Endodermal cell (in vitro differentiated cells): ENCODE data around the gene TNKS1BP1. TPM values are rescaled to one million over a fixed set of nuclear protein-coding genes. Genes with fewer than 3 reads are reported as not detected.

Experiments
- DNase-seq: peaks from one replicate; pipeline ENCODE4 v3.0.0-alpha.2; 2017
- H3K27ac ChIP-seq: 2 replicates; pipeline ENCODE4 v1.5.1; 2013; ENCODE audit warnings: mild to moderate bottlenecking, low read depth, low read length, moderate library complexity
- H3K27me3 ChIP-seq: 2 replicates; pipeline ENCODE4 v1.6.1; 2013; ENCODE audit warnings: mild to moderate bottlenecking, low read length, moderate library complexity; ENCODE audit not compliant: insufficient read depth, control insufficient read depth, poor library complexity, severe bottlenecking
- H3K36me3 ChIP-seq: 2 replicates; pipeline ENCODE4 v1.7.0; 2013; ENCODE audit warnings: mild to moderate bottlenecking, low read length, moderate library complexity; ENCODE audit not compliant: control insufficient read depth, insufficient read depth
- H3K4me1 ChIP-seq: one replicate; pipeline ENCODE4 v1.7.0; 2013; ENCODE audit warnings: low read length; ENCODE audit not compliant: control insufficient read depth, insufficient read depth
- H3K4me3 ChIP-seq: 2 replicates; pipeline ENCODE4 v1.5.1; 2013; ENCODE audit warnings: mild to moderate bottlenecking, low read length, moderate library complexity
- H3K9ac ChIP-seq: 2 replicates; pipeline ENCODE4 v1.6.1; 2013; ENCODE audit warnings: mild to moderate bottlenecking, low read length, moderate library complexity; ENCODE audit not compliant: poor library complexity, severe bottlenecking; ENCODE audit errors: extremely low read depth
- H3K9me3 ChIP-seq: 2 replicates; pipeline ENCODE4 v1.6.1; 2013; ENCODE audit warnings: mild to moderate bottlenecking, low read length, moderate library complexity; ENCODE audit not compliant: control insufficient read depth
- H3K27ac Mint-ChIP-seq: 2 replicates; pipeline ENCODE4 v1.8.0; 2020; ENCODE audit warnings: mixed read lengths
- H3K27me3 Mint-ChIP-seq: 2 replicates; pipeline ENCODE4 v1.8.0; 2021; ENCODE audit warnings: mild to moderate bottlenecking, mixed read lengths; ENCODE audit not compliant: insufficient read depth
- H3K36me3 Mint-ChIP-seq: 2 replicates; pipeline ENCODE4 v1.8.0; 2020; ENCODE audit warnings: low read depth, mixed read lengths
- H3K4me1 Mint-ChIP-seq: 2 replicates; pipeline ENCODE4 v1.8.0; 2020; ENCODE audit warnings: mixed read lengths
- H3K4me3 Mint-ChIP-seq: 2 replicates; pipeline ENCODE4 v1.8.0; 2020; ENCODE audit warnings: mild to moderate bottlenecking, moderate library complexity, mixed read lengths
- H3K9me3 Mint-ChIP-seq: 2 replicates; pipeline ENCODE4 v1.8.0; 2020; ENCODE audit warnings: mild to moderate bottlenecking, mixed read lengths
- CTCF ChIP-seq: fragments of 200-600 bp; sonication (generic); conservative IDR thresholded peaks from 2 replicates; pipeline ENCODE4 v1.5.0; 2021; ENCODE audit warnings: antibody characterized with exemption, mild to moderate bottlenecking
- WGBS, 2 experiments: methylation state at CpG; one replicate each; pipeline versions ENCODE4 v1.1.5 to v1.1.7; 2013; ENCODE audit warnings: missing lambda C conversion rate in 2 of 2, mixed read lengths in 1 of 2; ENCODE audit not compliant: insufficient coverage in 1 of 2, insufficient read length in 1 of 2; 5-methylcytosine and 5-hydroxymethylcytosine counted together
- total RNA-seq, 2 donors: library from RNA; stranded (reverse); fragmentation: NEBNext Ultra II Directional in 1 of 2; extraction: Animal tissue kit (Norgen Biotek cat#: 25700) in 1 of 2; gene quantifications; 2 replicates in 1 of 2; 3 replicates in 1 of 2; pipeline ENCODE4 v1.2.1, GENCODE V29; 2021

TNKS1BP1 gene
- total RNA-seq, 2 donors from 2014 or later = 60.4 to 73.8 TPM

GRCh38 chr11:57307666-57308270 lies 17.0 kb downstream of the TNKS1BP1 start:
- Mint-ChIP-seq H3K4me1 (peaks cover 28% of the 10 kb centered on the region), H3K36me3 (peaks cover 46% of the 10 kb centered on the region), H3K4me3 (no peak overlapping the region), H3K27me3 (no peaks in the 10 kb centered on the region), H3K27ac (no peak overlapping the region), H3K9me3 (no peaks in the 10 kb centered on the region)
- 88 to 95% methylated on average over 5 to 7 of the region's 7 CpGs for WGBS, 2 experiments
- Histone ChIP-seq H3K9ac (no peak overlapping the region), H3K4me1 (no peaks in the 10 kb centered on the region), H3K36me3 (peaks cover 47% of the 10 kb centered on the region), H3K4me3 (no peak overlapping the region), H3K9me3 (no peaks in the 10 kb centered on the region), H3K27ac (no peak overlapping the region), H3K27me3 (no peaks in the 10 kb centered on the region)
- no peak for DNase-seq
- TF ChIP-seq CTCF = no peak

GRCh38 chr11:57306940-57307565 lies 17.7 kb downstream of the TNKS1BP1 start:
- TF ChIP-seq CTCF = no peak
- Histone ChIP-seq H3K27ac (no peak overlapping the region), H3K36me3 (peaks cover 50% of the 10 kb centered on the region), H3K27me3 (no peaks in the 10 kb centered on the region), H3K9ac (no peak overlapping the region), H3K4me3 (no peak overlapping the region), H3K9me3 (no peaks in the 10 kb centered on the region), H3K4me1 (no peaks in the 10 kb centered on the region)
- DNase-seq = no peak
- peak overlapping the region; percentile 38 for H3K27ac Mint-ChIP-seq
- peaks cover 25% of the 10 kb centered on the region for H3K4me1 Mint-ChIP-seq
- no peaks in the 10 kb centered on the region for H3K27me3 Mint-ChIP-seq
- H3K36me3 Mint-ChIP-seq = peaks cover 44% of the 10 kb centered on the region
- no peaks in the 10 kb centered on the region for H3K9me3 Mint-ChIP-seq
- WGBS, 2 experiments = 84 to 92% methylated on average over 8 to 9 of the region's 9 CpGs
- no peak overlapping the region for H3K4me3 Mint-ChIP-seq

GRCh38 chr11:57306161-57306876 lies 18.4 kb downstream of the TNKS1BP1 start:
- Histone ChIP-seq H3K4me3 (no peak overlapping the region), H3K27ac (no peak overlapping the region), H3K9ac (no peak overlapping the region), H3K4me1 (no peaks in the 10 kb centered on the region), H3K9me3 (no peaks in the 10 kb centered on the region), H3K27me3 (no peaks in the 10 kb centered on the region), H3K36me3 (peaks cover 57% of the 10 kb centered on the region)
- Mint-ChIP-seq H3K27me3 (no peaks in the 10 kb centered on the region), H3K4me3 (no peak overlapping the region), H3K4me1 (peaks cover 19% of the 10 kb centered on the region), H3K9me3 (no peaks in the 10 kb centered on the region), H3K27ac (peak overlapping the region; percentile 61), H3K36me3 (peaks cover 51% of the 10 kb centered on the region)
- WGBS, 2 experiments = 90 to 94% methylated on average over 10 to 15 of the region's 15 CpGs
- TF ChIP-seq CTCF = no peak
- no peak for DNase-seq
